Activated CD8-positive, alpha-beta T cell treated with anti-CD3 and anti-CD28 coated beads for 36 hours (primary cell): ENCODE data around the gene SDK2. TPM values are rescaled to one million over a fixed set of nuclear protein-coding genes. Genes with fewer than 3 reads are reported as not detected.

Source experiments
- ATAC-seq: fragments of 200-7000 bp; cut with Tn5 transposase; one replicate; pipeline ENCODE4 v1.10.0; 2021; ENCODE audit warnings: mild to moderate bottlenecking, moderate library complexity
- CTCF ChIA-PET: fragments of 350-600 bp; sonication (Branson Sonifier 250); formaldehyde crosslinking; loops from one replicate; lab custom pipeline; 2021; ENCODE audit warnings: antibody characterized with exemption; lab: Charles Lee
- POLR2A ChIA-PET: fragments of 350-600 bp; sonication (Branson Sonifier 250); formaldehyde crosslinking; loops from one replicate; lab custom pipeline; 2021; ENCODE audit warnings: antibody characterized with exemption; lab: Charles Lee
- DNase-seq: peaks from one replicate; pipeline ENCODE4 v3.0.0-alpha.2; 2020
- H3K27ac Mint-ChIP-seq: one replicate; pipeline ENCODE4 v1.8.0; 2021; ENCODE audit warnings: mild to moderate bottlenecking, mixed read lengths
- H3K27me3 Mint-ChIP-seq: one replicate; pipeline ENCODE4 v1.8.0; 2021; ENCODE audit warnings: mixed read lengths
- H3K36me3 Mint-ChIP-seq: one replicate; pipeline ENCODE4 v1.8.0; 2021; ENCODE audit warnings: low read depth, mixed read lengths
- H3K4me1 Mint-ChIP-seq: one replicate; pipeline ENCODE4 v1.8.0; 2021; ENCODE audit warnings: low read depth, mixed read lengths
- H3K4me3 Mint-ChIP-seq: one replicate; pipeline ENCODE4 v1.8.0; 2021; ENCODE audit warnings: mild to moderate bottlenecking, moderate library complexity, mixed read lengths
- H3K9me3 Mint-ChIP-seq: one replicate; pipeline ENCODE4 v1.8.0; 2021; ENCODE audit warnings: mixed read lengths
- CTCF ChIP-seq: fragments of 200-600 bp; IDR thresholded peaks from one replicate; pipeline ENCODE4 v1.8.0; 2022; ENCODE audit warnings: antibody characterized with exemption, mild to moderate bottlenecking
- intact Hi-C: fragments of 100-400 bp; cut with micrococcal nuclease; formaldehyde crosslinking; loops from one replicate; pipeline ENCODE4 v1.10.0; 2022
- total RNA-seq, 2 experiments: library from RNA; stranded (reverse); gene quantifications; one replicate each; pipeline ENCODE4 v1.2.3, GENCODE V29; 2021

The SDK2 gene
- total RNA-seq, 2 experiments from 2014 or later, result 3.2 to 3.3 TPM

DNA sequence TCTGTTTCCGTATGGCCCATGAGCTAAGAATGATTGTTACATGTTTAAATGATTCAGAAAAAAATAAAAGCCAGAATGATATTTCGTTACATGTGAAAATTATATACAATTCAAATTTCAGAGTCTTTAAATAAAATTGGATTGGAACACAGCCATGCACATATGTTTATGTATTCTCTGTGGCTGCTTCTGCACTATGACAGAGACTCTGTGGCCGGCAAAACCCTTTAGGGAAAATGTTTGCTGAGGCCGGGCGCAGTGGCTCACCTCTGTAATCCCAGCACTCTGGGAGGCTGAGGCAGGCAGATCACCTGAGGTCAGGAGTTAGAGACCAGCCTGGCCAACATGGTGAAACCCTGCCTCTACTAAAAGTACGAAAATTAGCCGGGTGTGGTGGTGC, 316.6 kb downstream of the SDK2 start:
- POLR2A ChIA-PET, result no interaction called here
- H3K27me3 Mint-ChIP-seq, result peaks cover 3% of the 10 kb centered on the region
- no peaks in the 10 kb centered on the region for H3K4me1 Mint-ChIP-seq
- CTCF ChIA-PET, result no interaction called here
- H3K27ac Mint-ChIP-seq, result no peak overlapping the region
- no peak for TF ChIP-seq CTCF
- DNase-seq (no peak), ATAC-seq (no peak)
- intact Hi-C loops, result no loop called here
- H3K4me3 Mint-ChIP-seq, result no peak overlapping the region
- no peaks in the 10 kb centered on the region for H3K9me3 Mint-ChIP-seq
- H3K36me3 Mint-ChIP-seq, result no peaks in the 10 kb centered on the region

DNA sequence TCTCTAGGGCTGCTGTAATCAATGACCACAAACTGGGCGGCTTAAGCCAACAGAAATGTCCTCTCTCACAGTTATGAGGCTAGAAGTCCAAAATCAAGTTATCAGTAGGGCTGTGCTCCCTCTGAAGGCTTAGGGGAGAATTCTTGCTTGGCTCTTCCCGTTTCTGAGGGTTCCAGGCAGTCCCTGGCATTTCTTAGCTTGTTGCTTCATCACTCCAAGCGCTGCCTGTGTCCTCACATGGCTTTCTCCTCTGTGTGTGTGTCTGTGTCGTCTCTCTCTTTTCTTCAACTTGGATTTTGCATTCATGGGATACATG, 318.8 kb downstream of the SDK2 start:
- TF ChIP-seq CTCF, result no peak
- no peaks in the 10 kb centered on the region for H3K4me1 Mint-ChIP-seq
- ATAC-seq (no peak), DNase-seq (no peak)
- ChIA-PET POLR2A (no interaction called here), CTCF (no interaction called here)
- no peak overlapping the region for H3K27ac Mint-ChIP-seq
- intact Hi-C loops, result no loop called here
- H3K4me3 Mint-ChIP-seq, result no peak overlapping the region
- H3K9me3 Mint-ChIP-seq, result no peaks in the 10 kb centered on the region
- no peaks in the 10 kb centered on the region for H3K36me3 Mint-ChIP-seq
- H3K27me3 Mint-ChIP-seq, result peaks cover 3% of the 10 kb centered on the region

- H3K9me3 Mint-ChIP-seq, result no peaks in the 10 kb centered on the region
- no peaks in the 10 kb centered on the region for H3K36me3 Mint-ChIP-seq
- DNase-seq, result no peak
- TF ChIP-seq CTCF, result no peak
- H3K27ac Mint-ChIP-seq, result no peak overlapping the region
- H3K4me3 Mint-ChIP-seq, result no peak overlapping the region
- H3K27me3 Mint-ChIP-seq, result peaks cover 3% of the 10 kb centered on the region
- ChIA-PET POLR2A (no interaction called here), CTCF (no interaction called here)
- intact Hi-C loops, result no loop called here
- ATAC-seq, result no peak
- H3K4me1 Mint-ChIP-seq, result no peaks in the 10 kb centered on the region
Measured at GRCh38 chr17:73324711-73325526, 319.3 kb downstream of the SDK2 start.

GRCh38 chr17:73324160-73324475, 320.1 kb downstream of the SDK2 start:
- Mint-ChIP-seq H3K9me3 (no peaks in the 10 kb centered on the region), H3K36me3 (no peaks in the 10 kb centered on the region), H3K27ac (no peak overlapping the region), H3K4me3 (no peak overlapping the region), H3K27me3 (peaks cover 3% of the 10 kb centered on the region), H3K4me1 (no peaks in the 10 kb centered on the region)
- intact Hi-C loops, result no loop called here
- no peak for TF ChIP-seq CTCF
- no peak for ATAC-seq
- ChIA-PET CTCF (no interaction called here), POLR2A (no interaction called here)
- DNase-seq, result no peak

DNA sequence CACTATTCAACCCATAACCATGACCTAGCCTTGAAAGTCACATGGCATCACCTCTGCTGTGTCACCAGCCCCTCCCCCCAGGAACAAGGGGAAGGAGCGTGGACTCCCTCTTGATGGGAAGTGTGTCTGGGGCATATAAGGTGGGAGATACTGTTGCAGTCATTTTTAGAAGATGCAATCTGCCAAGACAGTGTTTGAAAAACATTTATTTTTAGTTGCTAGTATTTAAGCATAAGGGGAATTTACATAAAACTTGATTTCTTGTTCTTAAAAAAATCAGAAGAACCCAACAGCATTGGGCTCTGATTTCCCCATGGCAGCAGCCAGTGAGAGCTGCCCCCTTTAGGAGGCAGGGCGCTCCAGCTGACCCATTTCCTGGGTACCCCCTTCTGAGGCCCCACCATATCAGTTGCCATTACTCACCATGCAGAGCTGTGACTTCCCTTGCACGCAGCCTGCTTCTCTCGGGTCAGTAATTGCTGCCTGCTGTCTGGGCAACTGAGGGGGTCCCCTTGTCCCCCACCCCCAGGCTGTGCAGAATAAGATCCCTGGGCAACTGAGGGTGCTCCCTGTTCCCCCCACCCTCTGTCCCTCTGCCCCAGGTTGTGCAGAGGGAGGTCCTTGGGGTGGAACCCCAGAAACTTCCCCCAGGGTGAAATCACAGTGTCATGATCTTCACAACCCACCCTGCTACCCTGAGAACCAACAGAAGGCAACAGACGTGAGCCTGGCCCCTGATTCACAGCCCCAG, 320.7 kb downstream of the SDK2 start:
- no peak for TF ChIP-seq CTCF
- ATAC-seq, result no peak
- H3K27me3 Mint-ChIP-seq, result peaks cover 3% of the 10 kb centered on the region
- no peak for DNase-seq
- ChIA-PET CTCF (interaction anchor here (1.1 kb wide), 1 partner anchor 13 kb away, joined by 4 read pairs; no protein-coding TSS in a partner anchor), POLR2A (no interaction called here)
- H3K4me3 Mint-ChIP-seq, result no peak overlapping the region
- no peaks in the 10 kb centered on the region for H3K36me3 Mint-ChIP-seq
- H3K27ac Mint-ChIP-seq, result no peak overlapping the region
- intact Hi-C loops, result no loop called here
- H3K4me1 Mint-ChIP-seq, result no peaks in the 10 kb centered on the region
- H3K9me3 Mint-ChIP-seq, result no peaks in the 10 kb centered on the region
